ENCODE measurements around the gene DLK1. TPM values are rescaled to one million over a fixed set of nuclear protein-coding genes. Genes with fewer than 3 reads are reported as not detected.

Gene DLK1
- total RNA-seq, 2 donors from 2014 or later, result not detected

GRCh38 chr14:100693877-100694578 is 32.7 kb upstream of the DLK1 start:
- H3K9me3 ChIP-seq, result no peaks in the 10 kb centered on the region
- no peaks in the 10 kb centered on the region for H3K27me3 ChIP-seq
- H3K4me1 ChIP-seq, result no peaks in the 10 kb centered on the region
- no peak for DNase-seq (ENCODE audit: low spot score)
- TF ChIP-seq CTCF (IDR thresholded peaks at IDR 0.05), result no peak
- H3K36me3 ChIP-seq, result no peaks in the 10 kb centered on the region
- H3K4me3 ChIP-seq, result no peak overlapping the region
- no peak overlapping the region for H3K27ac ChIP-seq

- no peaks in the 10 kb centered on the region for H3K36me3 ChIP-seq
- no peaks in the 10 kb centered on the region for H3K9me3 ChIP-seq
- no peaks in the 10 kb centered on the region for H3K4me1 ChIP-seq
- H3K27me3 ChIP-seq, result no peaks in the 10 kb centered on the region
- no peak for DNase-seq (ENCODE audit: low spot score)
- no peak overlapping the region for H3K27ac ChIP-seq
- no peak for TF ChIP-seq CTCF (IDR thresholded peaks at IDR 0.05)
- no peak overlapping the region for H3K4me3 ChIP-seq
These were observed 31.9 kb upstream of the DLK1 start for GRCh38 chr14:100694579-100695422.

- H3K27ac ChIP-seq, result no peak overlapping the region
- no peaks in the 10 kb centered on the region for H3K27me3 ChIP-seq
- DNase-seq (ENCODE audit: low spot score), result no peak
- H3K4me1 ChIP-seq, result no peaks in the 10 kb centered on the region
- no peak overlapping the region for H3K4me3 ChIP-seq
- no peaks in the 10 kb centered on the region for H3K9me3 ChIP-seq
- no peaks in the 10 kb centered on the region for H3K36me3 ChIP-seq
- TF ChIP-seq CTCF (IDR thresholded peaks at IDR 0.05), result no peak
These were observed 31.3 kb upstream of the DLK1 start for GRCh38 chr14:100695423-100695738.

GRCh38 chr14:100696008-100696407 is 30.7 kb upstream of the DLK1 start:
- Histone ChIP-seq H3K27me3 (no peaks in the 10 kb centered on the region), H3K36me3 (no peaks in the 10 kb centered on the region), H3K4me1 (no peaks in the 10 kb centered on the region), H3K9me3 (no peaks in the 10 kb centered on the region), H3K4me3 (no peak overlapping the region), H3K27ac (no peak overlapping the region)
- no peak for DNase-seq (ENCODE audit: low spot score)
- no peak for TF ChIP-seq CTCF (IDR thresholded peaks at IDR 0.05)

- no peaks in the 10 kb centered on the region for H3K4me1 ChIP-seq
- TF ChIP-seq CTCF (IDR thresholded peaks at IDR 0.05), result no peak
- H3K9me3 ChIP-seq, result no peaks in the 10 kb centered on the region
- no peak overlapping the region for H3K4me3 ChIP-seq
- H3K27me3 ChIP-seq, result no peaks in the 10 kb centered on the region
- no peak overlapping the region for H3K27ac ChIP-seq
- no peak for DNase-seq (ENCODE audit: low spot score)
- H3K36me3 ChIP-seq, result no peaks in the 10 kb centered on the region
These were observed 30.1 kb upstream of the DLK1 start for GRCh38 chr14:100696590-100696989.

All from right atrium auricular region (tissue), 2 donors.